Adrenal gland (tissue), 5 donors: Measurements from ENCODE around the gene PZP.

Source experiments
- CTCF ChIP-seq, 6 experiments: fragments of 450-650 bp in 4 of 6; fragments of 200-600 bp in 2 of 6; sonication (generic) in 1 of 6; IDR thresholded peaks; 1 replicate in 5 of 6; 2 replicates in 1 of 6; pipeline versions ENCODE4 v1.5.1 to v1.8.0; 2016 to 2021; ENCODE audit warnings: antibody characterized with exemption in 6 of 6, mild to moderate bottlenecking in 2 of 6, moderate library complexity in 1 of 6
- POLR2A ChIP-seq, 2 donors: fragments of 450-650 bp; IDR thresholded peaks; one replicate each; pipeline ENCODE4 v1.6.1; 2017; ENCODE audit warnings: antibody characterized with exemption in 2 of 2, mild to moderate bottlenecking in 2 of 2, moderate library complexity in 1 of 2
- donor health status: DM: no; HTN: no; CAD: no.

GRCh38 chr12:9144730-9145106, 63.5 kb downstream of the PZP start:
- no peak for TF ChIP-seq CTCF (IDR thresholded peaks at IDR 0.05)
- no peak for TF ChIP-seq POLR2A (IDR thresholded peaks at IDR 0.05)
